ENCODE measurements around the gene LMBR1L. TPM values are rescaled to one million over a fixed set of nuclear protein-coding genes. Genes with fewer than 3 reads are reported as not detected.
A peak's percentile ranks its signal among the peaks of the same experiment; 100 is the strongest.

Gene LMBR1L
- total RNA-seq, 2 experiments from 2014 or later: 43.5 to 50.9 TPM

DNA sequence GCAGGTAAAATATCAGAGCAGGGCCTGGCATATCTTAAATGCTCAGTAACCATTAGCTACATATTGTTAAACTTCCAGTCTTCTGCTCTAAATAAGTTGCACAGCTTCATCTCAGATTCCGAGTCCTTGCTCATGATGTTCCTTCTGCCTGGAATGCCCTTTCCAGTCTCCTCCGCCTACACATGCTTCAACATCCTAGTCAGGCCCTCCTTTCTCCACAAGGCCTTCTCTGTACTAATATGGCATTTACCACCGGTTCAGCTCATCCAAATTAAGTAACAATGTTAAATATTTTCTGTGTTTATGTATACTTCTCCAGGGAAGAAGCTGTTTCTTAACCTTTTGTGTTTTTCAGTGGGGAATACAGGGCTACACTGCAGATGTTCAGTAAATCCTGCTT, 24.5 kb downstream of the LMBR1L start:
- H3K36me3 Mint-ChIP-seq (ENCODE audit: low read depth): no peaks in the 10 kb centered on the region
- no peak overlapping the region for H3K4me3 Mint-ChIP-seq
- POLR2A ChIA-PET: interaction anchor here (1.4 to 4.1 kb wide), 3 partner anchors 11 to 44 kb away, joined by 5 to 29 read pairs (median 6); partner anchors contain the start of genes RHEBL1 and TUBA1B
- DNase-seq (no peak), ATAC-seq (no peak)
- peaks cover 25% of the 10 kb centered on the region for H3K27me3 Mint-ChIP-seq
- no peaks in the 10 kb centered on the region for H3K9me3 Mint-ChIP-seq
- peaks cover 28% of the 10 kb centered on the region for H3K4me1 Mint-ChIP-seq (ENCODE audit: low read depth)
- CTCF ChIA-PET: interaction anchor here (1.0 to 6.5 kb wide), 12 partner anchors 6 to 147 kb away, joined by 3 to 161 read pairs (median 18); partner anchors contain the start of genes DHH, LMBR1L and RHEBL1
- no peak overlapping the region for H3K27ac Mint-ChIP-seq
- intact Hi-C loops (cut with micrococcal nuclease): no loop called here
- TF ChIP-seq, protein P1, sequence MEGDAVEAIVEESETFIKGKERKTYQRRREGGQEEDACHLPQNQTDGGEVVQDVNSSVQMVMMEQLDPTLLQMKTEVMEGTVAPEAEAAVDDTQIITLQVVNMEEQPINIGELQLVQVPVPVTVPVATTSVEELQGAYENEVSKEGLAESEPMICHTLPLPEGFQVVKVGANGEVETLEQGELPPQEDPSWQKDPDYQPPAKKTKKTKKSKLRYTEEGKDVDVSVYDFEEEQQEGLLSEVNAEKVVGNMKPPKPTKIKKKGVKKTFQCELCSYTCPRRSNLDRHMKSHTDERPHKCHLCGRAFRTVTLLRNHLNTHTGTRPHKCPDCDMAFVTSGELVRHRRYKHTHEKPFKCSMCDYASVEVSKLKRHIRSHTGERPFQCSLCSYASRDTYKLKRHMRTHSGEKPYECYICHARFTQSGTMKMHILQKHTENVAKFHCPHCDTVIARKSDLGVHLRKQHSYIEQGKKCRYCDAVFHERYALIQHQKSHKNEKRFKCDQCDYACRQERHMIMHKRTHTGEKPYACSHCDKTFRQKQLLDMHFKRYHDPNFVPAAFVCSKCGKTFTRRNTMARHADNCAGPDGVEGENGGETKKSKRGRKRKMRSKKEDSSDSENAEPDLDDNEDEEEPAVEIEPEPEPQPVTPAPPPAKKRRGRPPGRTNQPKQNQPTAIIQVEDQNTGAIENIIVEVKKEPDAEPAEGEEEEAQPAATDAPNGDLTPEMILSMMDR (IDR thresholded peaks at IDR 0.05): no peak

DNA sequence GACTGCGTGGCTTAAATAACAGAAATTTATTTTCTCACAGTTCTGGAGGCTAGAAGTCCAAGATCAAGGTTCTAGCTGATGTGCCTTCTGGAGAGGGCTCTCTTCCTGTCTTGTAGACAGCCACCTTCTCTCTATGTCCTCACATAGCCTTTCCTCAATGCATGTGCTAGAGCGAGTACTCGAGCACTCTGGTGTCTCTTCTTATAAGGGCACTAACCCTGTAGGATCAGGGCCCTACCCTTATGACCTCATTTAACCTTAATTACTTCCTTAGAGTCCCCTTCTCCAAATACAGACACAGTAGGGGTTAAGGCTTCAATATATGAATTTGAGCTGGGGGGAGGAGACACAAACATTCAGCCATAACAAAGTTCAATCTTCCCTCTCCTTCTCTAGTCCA, 26.2 kb downstream of the LMBR1L start:
- peaks cover 13% of the 10 kb centered on the region for H3K27me3 Mint-ChIP-seq

DNA sequence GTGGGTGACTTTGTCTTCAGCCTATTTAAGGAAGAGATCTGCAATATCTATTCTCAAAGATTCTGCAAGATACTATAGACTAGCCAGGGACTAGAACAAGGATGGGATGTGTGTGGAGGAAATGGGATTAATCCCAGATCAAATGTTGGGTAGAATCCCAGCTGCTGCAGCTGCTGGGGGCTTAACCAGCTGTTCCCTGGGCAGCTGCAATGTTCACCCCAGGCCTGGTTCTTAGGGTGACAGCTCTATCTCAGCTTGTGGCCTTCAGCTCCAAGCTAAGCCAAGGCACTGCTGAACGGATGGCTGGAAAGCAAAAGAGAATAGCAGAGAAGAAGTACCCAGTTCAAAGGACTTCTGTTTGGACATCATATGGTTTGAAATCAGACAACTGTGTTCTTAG, 30.9 kb downstream of the LMBR1L start:
- no peak overlapping the region for H3K27ac Mint-ChIP-seq
- no peaks in the 10 kb centered on the region for H3K4me1 Mint-ChIP-seq (ENCODE audit: low read depth)
- DNase-seq (no peak), ATAC-seq (no peak)
- ChIA-PET CTCF (interaction anchor here (1.2 to 6.3 kb wide), 7 partner anchors 8 to 92 kb away, joined by 3 to 53 read pairs (median 7); partner anchors contain the start of genes DHH and RHEBL1), POLR2A (interaction anchor here (0.6 to 1.6 kb wide), 2 partner anchors 8 to 51 kb away, joined by 3 to 4 read pairs; partner anchors contain the start of gene TUBA1B)
- intact Hi-C loops (cut with micrococcal nuclease): no loop called here
- no peaks in the 10 kb centered on the region for H3K9me3 Mint-ChIP-seq
- no peaks in the 10 kb centered on the region for H3K36me3 Mint-ChIP-seq (ENCODE audit: low read depth)
- TF ChIP-seq, protein P1 (IDR thresholded peaks at IDR 0.05): no peak
- H3K4me3 Mint-ChIP-seq: no peak overlapping the region
- H3K27me3 Mint-ChIP-seq: no peaks in the 10 kb centered on the region

More for the DNA sequence above, 26.2 kb downstream of the LMBR1L start:
- intact Hi-C loops (cut with micrococcal nuclease): no loop called here
- no peak overlapping the region for H3K4me3 Mint-ChIP-seq
- DNase-seq: no peak
- ATAC-seq: no peak
- H3K4me1 Mint-ChIP-seq (ENCODE audit: low read depth): peaks cover 15% of the 10 kb centered on the region
- ChIA-PET POLR2A (interaction anchor here (0.8 to 1.4 kb wide), 5 partner anchors 16 to 181 kb away, joined by 3 to 5 read pairs (median 3); partner anchors contain the start of gene TUBA1B), CTCF (interaction anchor here (0.8 to 6.5 kb wide), 11 partner anchors 9 to 263 kb away, joined by 3 to 161 read pairs (median 7); partner anchors contain the start of genes DHH and RHEBL1)
- H3K9me3 Mint-ChIP-seq: no peaks in the 10 kb centered on the region
- no peaks in the 10 kb centered on the region for H3K36me3 Mint-ChIP-seq (ENCODE audit: low read depth)
- TF ChIP-seq, protein P1 (IDR thresholded peaks at IDR 0.05): no peak
- no peak overlapping the region for H3K27ac Mint-ChIP-seq

DNA sequence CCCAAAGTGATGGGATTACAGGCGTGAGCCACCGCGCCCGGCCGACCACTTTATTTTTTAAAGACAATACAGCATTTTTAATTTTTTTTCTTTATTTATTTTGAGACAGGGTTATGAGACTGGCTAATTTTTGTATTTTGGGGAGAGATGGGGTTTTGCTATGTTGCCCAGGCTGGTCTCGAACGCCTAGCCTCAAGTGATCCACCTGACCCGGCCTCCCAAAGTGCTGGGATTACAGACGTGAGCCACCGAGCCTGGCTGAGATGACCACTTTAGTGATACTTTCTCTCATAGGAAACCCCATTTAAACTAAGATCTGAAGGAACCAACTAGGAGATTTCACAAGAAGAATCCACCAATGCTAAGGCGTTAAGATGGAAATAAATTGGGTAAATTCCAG, 39.7 kb downstream of the LMBR1L start:
- ChIA-PET POLR2A (interaction anchor here (1.8 to 2.4 kb wide), 3 partner anchors 16 to 59 kb away, joined by 6 to 11 read pairs (median 8); partner anchors contain the start of gene TUBA1B), CTCF (interaction anchor here (1.5 to 4.7 kb wide), 7 partner anchors 7 to 114 kb away, joined by 4 to 40 read pairs (median 13); partner anchors contain the start of gene ARF3)
- Mint-ChIP-seq H3K4me3 (no peak overlapping the region), H3K27ac (peak overlapping the region; percentile 62), H3K27me3 (no peaks in the 10 kb centered on the region), H3K9me3 (no peaks in the 10 kb centered on the region), H3K36me3 (ENCODE audit: low read depth) (peaks cover 11% of the 10 kb centered on the region), H3K4me1 (ENCODE audit: low read depth) (peaks cover 27% of the 10 kb centered on the region)
- DNase-seq (no peak), ATAC-seq (no peak)
- TF ChIP-seq, protein P1 (IDR thresholded peaks at IDR 0.05): no peak
- intact Hi-C loops (cut with micrococcal nuclease): no loop called here
